Peyer's patch (tissue), 4 donors: Measurements from ENCODE around the gene ABR.

Experiments used
- CTCF ChIP-seq, 6 experiments: fragments of 450-650 bp in 4 of 6; fragments of 200-600 bp in 2 of 6; sonication (generic) in 1 of 6; IDR thresholded peaks; one replicate each; pipeline ENCODE4 v1.5.1; 2017 to 2019; ENCODE audit warnings: antibody characterized with exemption in 6 of 6, mild to moderate bottlenecking in 3 of 6, moderate library complexity in 1 of 6
- POLR2A ChIP-seq, 2 donors: fragments of 450-650 bp; IDR thresholded peaks; one replicate each; pipeline ENCODE4 v1.5.1; 2017; ENCODE audit warnings: antibody characterized with exemption in 2 of 2, mild to moderate bottlenecking in 2 of 2, moderate library complexity in 2 of 2

GRCh38 chr17:1111599-1112443, 68.0 kb downstream of the ABR start:
- TF ChIP-seq CTCF (IDR thresholded peaks at IDR 0.05) (no peak), POLR2A (IDR thresholded peaks at IDR 0.05) (no peak)
